Activated T-helper 2 cell treated with anti-CD3 and anti-CD28 coated beads, Interferon-gamma antibody, Interleukin-2, Interleukin-4, amounts not matched to agents 10 μg/mL and 5 μg/mL and 100 μg/mL, durations not matched to agents 14 hours and 24 hours and 36 hours (primary cell): ENCODE data around the gene ERG28. TPM values are rescaled to one million over a fixed set of nuclear protein-coding genes. Genes with fewer than 3 reads are reported as not detected.

Experiments used
- DNase-seq: peaks from one replicate; pipeline ENCODE4 v3.0.0; 2021; ENCODE audit warnings: low spot score
- H3K27ac Mint-ChIP-seq: one replicate; pipeline ENCODE4 v1.8.0; 2021; ENCODE audit warnings: mixed read lengths
- H3K27me3 Mint-ChIP-seq: one replicate; pipeline ENCODE4 v1.8.0; 2021; ENCODE audit warnings: low read depth, mixed read lengths
- H3K36me3 Mint-ChIP-seq: one replicate; pipeline ENCODE4 v1.8.0; 2021; ENCODE audit warnings: low read depth, mixed read lengths
- H3K4me1 Mint-ChIP-seq: one replicate; pipeline ENCODE4 v1.8.0; 2021; ENCODE audit warnings: low read depth, mixed read lengths
- H3K4me3 Mint-ChIP-seq: one replicate; pipeline ENCODE4 v1.8.0; 2021; ENCODE audit warnings: low read depth, mild to moderate bottlenecking, moderate library complexity, mixed read lengths
- H3K9me3 Mint-ChIP-seq: one replicate; pipeline ENCODE4 v1.8.0; 2021; ENCODE audit warnings: mixed read lengths
- intact Hi-C: fragments of 100-400 bp; cut with micrococcal nuclease; formaldehyde crosslinking; loops from one replicate; pipeline ENCODE4 v1.15.1; 2023
- total RNA-seq: library from RNA; stranded (reverse); gene quantifications from 2 replicates; pipeline ENCODE4 v1.2.3, GENCODE V29; 2022

ERG28 gene
- total RNA-seq, 1 donor from 2014 or later: 20.3 TPM

DNA sequence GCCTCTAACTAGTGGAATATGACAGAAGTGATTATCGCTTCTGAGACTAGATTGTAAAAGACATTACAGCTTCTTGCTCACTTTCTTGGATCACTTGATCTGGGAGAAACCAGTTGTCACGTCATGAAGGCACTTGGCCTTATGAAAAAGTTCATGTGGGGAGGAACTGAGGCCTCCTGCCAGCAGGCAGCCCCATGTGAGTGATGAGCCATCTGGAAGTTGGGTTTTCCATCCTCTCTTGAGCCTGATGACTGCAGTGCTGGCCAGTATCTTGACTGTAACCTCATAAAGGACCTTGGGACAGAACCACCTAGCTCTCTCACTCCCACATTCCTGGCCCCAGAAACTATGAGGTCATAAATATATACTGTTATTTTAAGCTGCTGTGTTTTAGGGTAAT lies 28.3 kb upstream of the ERG28 start:
- intact Hi-C loops: no loop called here
- Mint-ChIP-seq H3K36me3 (peaks cover 35% of the 10 kb centered on the region), H3K27me3 (no peaks in the 10 kb centered on the region), H3K4me1 (peaks cover 8% of the 10 kb centered on the region), H3K9me3 (no peaks in the 10 kb centered on the region), H3K4me3 (no peak overlapping the region), H3K27ac (no peak overlapping the region)
- DNase-seq: no peak

DNA sequence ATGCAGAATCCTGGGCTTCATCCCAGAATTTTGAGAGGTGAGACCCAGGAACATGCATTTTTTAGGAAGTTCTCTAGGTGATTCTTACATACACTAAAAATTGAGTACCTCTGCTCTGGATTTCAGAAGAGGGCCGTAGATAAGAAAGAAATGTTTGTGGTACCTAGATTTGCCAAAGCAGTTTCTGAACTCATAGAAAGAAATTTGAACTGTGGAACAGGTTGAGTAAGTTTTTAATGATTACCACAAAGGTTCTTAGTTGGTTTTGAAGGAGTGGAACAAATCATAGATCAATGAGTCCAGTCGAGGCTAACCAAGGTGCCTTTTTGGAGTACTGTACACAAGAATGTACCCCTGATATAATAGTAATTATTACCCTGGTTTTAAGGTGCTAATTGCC lies 25.2 kb upstream of the ERG28 start:
- intact Hi-C loops: no loop called here
- Mint-ChIP-seq H3K27me3 (no peaks in the 10 kb centered on the region), H3K4me1 (peaks cover 8% of the 10 kb centered on the region), H3K36me3 (peaks cover 32% of the 10 kb centered on the region), H3K27ac (no peak overlapping the region), H3K9me3 (no peaks in the 10 kb centered on the region), H3K4me3 (no peak overlapping the region)
- DNase-seq: no peak

DNA sequence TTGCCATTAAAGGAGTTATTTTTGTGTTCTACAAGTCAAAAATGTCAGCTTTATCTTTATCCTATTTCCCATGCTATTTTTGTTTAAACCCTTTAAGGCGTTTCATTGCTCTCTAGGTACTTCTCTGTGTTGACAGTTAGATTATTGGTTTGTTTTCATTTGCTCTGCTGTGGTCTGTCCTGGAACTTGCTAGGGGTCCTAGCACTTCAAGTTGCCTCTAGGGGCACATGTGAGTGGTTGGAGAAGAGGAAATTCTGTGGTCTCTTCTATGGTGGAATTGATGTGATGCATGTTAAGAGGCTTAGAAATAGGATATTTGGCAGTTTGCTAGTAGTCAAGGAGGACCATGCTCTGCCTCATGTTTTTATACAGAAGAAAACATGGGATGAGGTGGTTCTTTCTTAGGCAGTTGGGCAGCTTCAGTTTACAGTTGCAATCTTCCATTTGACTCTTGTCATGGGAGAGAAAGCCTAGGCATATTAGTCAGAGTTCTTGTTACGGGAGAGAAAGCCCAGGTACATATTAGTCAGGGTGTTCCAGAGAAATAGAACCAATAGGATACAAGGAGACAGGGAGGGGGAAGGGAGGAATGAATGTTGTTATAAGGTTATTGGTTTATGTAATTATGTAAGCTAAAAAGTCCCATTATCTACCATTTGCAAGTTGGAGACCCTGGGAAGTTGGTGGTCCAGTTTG lies 14.7 kb upstream of the ERG28 start:
- Mint-ChIP-seq H3K4me1 (peaks cover 18% of the 10 kb centered on the region), H3K36me3 (peaks cover 44% of the 10 kb centered on the region), H3K4me3 (no peak overlapping the region), H3K9me3 (no peaks in the 10 kb centered on the region), H3K27ac (no peak overlapping the region), H3K27me3 (no peaks in the 10 kb centered on the region)
- no peak for DNase-seq
- intact Hi-C loops: no loop called here

DNA sequence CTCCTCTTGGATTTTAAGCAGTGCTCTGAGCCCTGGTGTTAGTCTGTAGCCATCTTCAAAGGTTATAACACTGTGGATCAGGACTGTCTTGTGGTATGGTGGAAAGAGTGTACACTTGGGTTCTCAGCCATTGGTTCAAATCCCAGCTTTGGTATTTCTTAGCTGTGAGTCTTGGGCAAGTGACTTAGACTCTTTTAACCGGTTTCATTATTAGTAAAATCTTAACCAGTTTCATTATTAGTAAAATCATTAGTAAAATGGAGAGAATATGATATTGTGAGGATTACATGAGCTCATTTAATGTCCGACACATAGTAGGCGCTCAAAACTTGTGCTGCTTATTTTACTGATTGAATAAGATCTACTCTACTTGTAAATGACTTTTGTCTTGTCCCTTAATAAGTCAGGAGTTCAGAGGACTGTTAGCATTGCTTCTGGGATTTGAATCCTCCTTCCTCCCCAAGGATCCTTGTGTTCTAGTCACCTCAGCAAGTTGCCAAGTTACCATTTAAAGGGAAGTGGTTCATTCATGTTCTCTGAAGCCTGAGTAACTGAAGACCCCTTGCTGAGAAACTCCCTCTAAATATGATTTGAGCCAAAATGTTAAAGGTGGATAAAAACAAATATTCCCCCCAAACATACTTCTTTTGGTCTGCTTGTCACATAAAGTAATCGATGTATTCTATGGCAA lies 12.8 kb upstream of the ERG28 start:
- Mint-ChIP-seq H3K9me3 (no peaks in the 10 kb centered on the region), H3K4me3 (no peak overlapping the region), H3K27me3 (no peaks in the 10 kb centered on the region), H3K27ac (peak overlapping the region; percentile 77), H3K4me1 (peaks cover 18% of the 10 kb centered on the region), H3K36me3 (peaks cover 58% of the 10 kb centered on the region)
- no peak for DNase-seq
- intact Hi-C loops: no loop called here

DNA sequence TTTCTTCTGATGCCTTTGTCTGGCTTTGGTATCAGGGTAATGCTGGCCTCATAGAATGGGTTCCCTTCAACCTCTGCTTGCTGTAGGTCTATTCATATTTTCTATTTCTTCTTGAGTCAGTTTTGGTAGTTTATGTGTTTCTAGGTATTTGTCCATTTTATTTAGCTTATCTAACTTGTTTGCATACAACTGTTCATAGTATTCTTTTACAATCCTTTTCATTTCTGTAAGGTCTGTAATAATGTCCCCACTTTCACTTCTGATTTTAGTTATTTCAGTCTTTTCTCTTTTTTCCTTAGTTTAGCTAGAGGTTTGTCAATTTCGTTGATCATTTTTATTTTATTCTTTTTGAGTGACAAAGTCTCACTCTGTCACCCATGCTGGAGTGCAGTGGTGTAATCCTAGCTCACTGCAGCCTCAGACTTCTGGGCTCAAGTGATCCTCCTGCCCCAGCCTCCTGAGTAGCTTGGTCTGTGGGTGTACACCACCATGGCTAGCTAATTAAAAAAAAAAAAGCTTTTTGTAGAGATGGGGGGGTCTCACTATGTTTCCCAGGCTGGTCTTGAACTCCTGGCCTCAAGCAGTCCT lies 12.0 kb upstream of the ERG28 start:
- Mint-ChIP-seq H3K4me1 (peaks cover 18% of the 10 kb centered on the region), H3K9me3 (no peaks in the 10 kb centered on the region), H3K4me3 (no peak overlapping the region), H3K27me3 (no peaks in the 10 kb centered on the region), H3K27ac (no peak overlapping the region), H3K36me3 (peaks cover 61% of the 10 kb centered on the region)
- DNase-seq: no peak
- intact Hi-C loops: no loop called here

DNA sequence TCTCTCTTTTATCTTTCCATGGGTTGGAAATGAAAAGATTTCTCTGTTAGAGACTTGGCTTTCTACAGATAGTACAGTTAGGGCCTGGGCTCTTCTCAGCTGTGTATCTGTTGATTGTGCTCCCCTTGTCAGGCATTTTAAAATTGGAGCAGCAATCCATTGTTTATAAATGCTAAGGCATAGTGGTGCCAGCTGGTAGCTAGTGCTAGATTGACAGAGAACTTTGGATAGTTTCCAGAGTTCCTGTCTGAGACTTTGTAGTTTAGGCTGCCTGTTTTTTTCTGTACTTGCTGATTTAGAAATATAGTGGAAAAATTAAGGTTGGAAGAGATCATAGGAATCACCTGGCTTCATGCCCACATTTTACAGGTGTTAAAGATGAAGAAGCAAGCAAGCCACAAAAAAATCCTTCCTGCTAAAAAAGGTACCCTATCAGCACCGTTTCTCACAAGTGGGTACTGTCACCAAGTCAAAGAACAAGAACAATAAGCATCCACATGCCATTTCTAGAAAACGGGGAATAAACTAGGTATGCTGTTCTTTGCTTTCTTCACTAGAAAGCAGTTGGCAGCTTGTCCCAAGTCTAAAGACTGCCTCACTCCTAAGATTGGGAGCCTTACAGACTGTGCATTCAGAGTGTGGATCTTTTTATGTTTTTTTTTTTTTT lies 6.6 kb upstream of the ERG28 start:
- intact Hi-C loops: loop anchor here (10.0 kb wide), 1 partner anchor 902 kb away; the partner anchor contains the start of gene YLPM1
- Mint-ChIP-seq H3K36me3 (peaks cover 48% of the 10 kb centered on the region), H3K9me3 (no peaks in the 10 kb centered on the region), H3K27me3 (no peaks in the 10 kb centered on the region), H3K27ac (no peak overlapping the region), H3K4me1 (peaks cover 9% of the 10 kb centered on the region), H3K4me3 (no peak overlapping the region)
- no peak for DNase-seq

DNA sequence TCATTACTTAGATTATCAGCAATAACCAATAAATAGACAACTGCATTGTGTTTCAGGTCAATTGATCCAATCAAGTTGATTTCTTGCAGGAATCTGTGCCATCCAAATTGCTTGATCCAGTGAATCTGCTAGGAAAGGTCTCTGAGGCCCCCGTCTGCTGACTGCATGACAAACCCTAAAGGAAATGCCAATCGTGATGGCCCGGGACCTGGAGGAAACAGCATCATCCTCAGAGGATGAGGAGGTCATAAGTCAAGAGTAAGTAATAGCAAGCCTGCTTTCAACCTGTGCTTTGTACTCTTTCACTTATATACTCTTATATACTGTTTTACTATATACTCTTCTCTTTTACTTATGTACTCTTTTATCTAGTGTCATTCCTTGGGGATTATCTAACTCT lies 2.3 kb upstream of the ERG28 start:
- Mint-ChIP-seq H3K4me1 (peaks cover 25% of the 10 kb centered on the region), H3K36me3 (peaks cover 16% of the 10 kb centered on the region)

DNA sequence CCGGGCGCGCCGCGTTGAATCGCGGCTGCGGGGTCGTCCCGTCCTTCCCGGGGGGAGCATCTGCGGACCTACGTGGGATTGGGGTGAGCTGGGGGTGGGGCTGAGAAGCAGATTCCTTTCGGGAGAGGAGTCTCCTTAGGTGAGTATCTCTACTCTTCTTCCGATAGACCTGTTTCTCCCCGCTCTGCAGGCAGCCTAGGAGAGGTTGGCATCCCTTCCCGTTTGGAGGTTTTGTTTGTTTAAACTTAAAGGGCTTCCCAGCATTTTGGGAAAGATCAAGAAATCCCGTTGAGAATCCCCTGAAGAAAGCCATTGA lies 781 bp upstream of the ERG28 start:
- intact Hi-C loops: loop anchor here (2.0 to 10.0 kb wide), 3 partner anchors 165 to 897 kb away; partner anchors contain the start of genes NEK9 and YLPM1
- peak overlapping the region; percentile 93 for H3K27ac Mint-ChIP-seq

More for the DNA sequence above, 2.3 kb upstream of the ERG28 start:
- H3K27ac Mint-ChIP-seq: no peak overlapping the region
- intact Hi-C loops: loop anchor here (5.0 to 10.0 kb wide), 2 partner anchors 536 to 898 kb away; partner anchors contain the start of genes NEK9 and YLPM1
- no peak for DNase-seq
- no peaks in the 10 kb centered on the region for H3K9me3 Mint-ChIP-seq
- H3K27me3 Mint-ChIP-seq: no peaks in the 10 kb centered on the region
- peak overlapping the region; percentile 31 for H3K4me3 Mint-ChIP-seq

DNA sequence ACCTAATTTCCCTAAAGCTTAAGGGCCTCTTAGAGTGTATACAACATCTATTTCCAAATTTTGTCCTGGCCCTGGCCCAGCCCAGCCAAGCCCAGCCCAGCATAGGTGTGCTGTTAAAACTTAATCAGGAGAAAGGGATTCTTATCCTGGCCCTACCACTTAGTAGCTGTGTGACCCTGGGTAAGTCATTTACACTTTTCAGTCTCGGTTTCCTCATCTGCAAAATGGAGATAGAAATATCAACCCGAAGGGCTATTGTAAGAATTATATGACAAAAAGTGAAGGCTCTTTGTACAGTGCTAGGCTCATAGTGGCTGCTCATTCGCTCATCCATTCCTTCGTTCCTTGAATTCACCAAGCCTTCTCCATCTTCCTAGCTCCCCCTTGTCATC lies 442 bp downstream of the ERG28 start:
- Mint-ChIP-seq H3K9me3 (no peaks in the 10 kb centered on the region), H3K36me3 (peaks cover 25% of the 10 kb centered on the region), H3K4me1 (peaks cover 29% of the 10 kb centered on the region), H3K4me3 (peak overlapping the region; percentile 98), H3K27me3 (no peaks in the 10 kb centered on the region), H3K27ac (peak overlapping the region; percentile 93)
- DNase-seq: no peak
- intact Hi-C loops: loop anchor here (2.0 to 10.0 kb wide), 3 partner anchors 163 to 895 kb away; partner anchors contain the start of genes NEK9 and YLPM1

More for the DNA sequence above, 781 bp upstream of the ERG28 start:
- Mint-ChIP-seq H3K27me3 (no peaks in the 10 kb centered on the region), H3K4me3 (peak overlapping the region; percentile 98), H3K36me3 (peaks cover 17% of the 10 kb centered on the region), H3K4me1 (peaks cover 29% of the 10 kb centered on the region), H3K9me3 (no peaks in the 10 kb centered on the region)
- no peak for DNase-seq

DNA sequence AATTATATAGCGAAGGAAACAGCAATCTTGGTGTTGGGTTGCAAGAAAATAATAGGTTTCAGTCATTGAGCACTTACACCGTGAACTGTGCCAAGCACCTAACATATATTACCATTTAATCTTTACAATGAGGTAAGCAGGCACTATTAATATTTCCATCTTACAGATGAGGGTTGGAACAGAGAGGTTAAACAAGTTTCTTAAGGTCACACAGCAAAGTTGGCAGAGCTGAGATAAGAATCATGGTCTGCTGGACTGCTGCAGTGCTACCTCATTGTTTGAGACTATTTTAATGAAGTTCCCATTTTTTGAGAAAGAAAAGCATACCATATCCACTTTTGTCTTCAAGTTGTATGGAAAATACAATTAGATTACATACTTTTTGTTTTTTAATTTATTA lies 1.7 kb downstream of the ERG28 start:
- Mint-ChIP-seq H3K36me3 (peaks cover 27% of the 10 kb centered on the region), H3K9me3 (no peaks in the 10 kb centered on the region), H3K4me1 (peaks cover 31% of the 10 kb centered on the region), H3K27me3 (no peaks in the 10 kb centered on the region), H3K27ac (no peak overlapping the region), H3K4me3 (no peak overlapping the region)
- intact Hi-C loops: no loop called here
- DNase-seq: no peak

DNA sequence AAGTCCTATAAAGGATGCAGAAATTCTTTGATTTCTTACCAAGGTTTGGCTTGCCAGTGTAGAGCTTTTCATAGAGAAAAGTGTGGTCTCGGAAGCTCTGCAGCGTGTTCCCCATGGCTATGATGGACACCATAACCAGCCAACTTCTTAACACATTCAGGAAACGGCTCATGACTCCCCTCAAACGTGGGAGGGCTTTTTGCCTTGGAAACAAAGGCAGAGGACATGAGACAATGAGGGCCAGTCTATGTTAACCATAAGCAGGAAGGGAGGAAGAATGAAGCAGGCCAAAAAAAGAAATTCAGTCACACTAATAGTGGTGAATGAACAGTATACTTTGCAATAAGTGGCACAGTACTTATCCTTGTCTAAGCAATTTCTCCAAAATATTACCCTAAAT lies 3.3 kb downstream of the ERG28 start:
- Mint-ChIP-seq H3K36me3 (peaks cover 37% of the 10 kb centered on the region), H3K4me3 (no peak overlapping the region), H3K9me3 (no peaks in the 10 kb centered on the region), H3K4me1 (peaks cover 28% of the 10 kb centered on the region), H3K27ac (peak overlapping the region; percentile 66), H3K27me3 (no peaks in the 10 kb centered on the region)
- DNase-seq: no peak
- intact Hi-C loops: no loop called here

DNA sequence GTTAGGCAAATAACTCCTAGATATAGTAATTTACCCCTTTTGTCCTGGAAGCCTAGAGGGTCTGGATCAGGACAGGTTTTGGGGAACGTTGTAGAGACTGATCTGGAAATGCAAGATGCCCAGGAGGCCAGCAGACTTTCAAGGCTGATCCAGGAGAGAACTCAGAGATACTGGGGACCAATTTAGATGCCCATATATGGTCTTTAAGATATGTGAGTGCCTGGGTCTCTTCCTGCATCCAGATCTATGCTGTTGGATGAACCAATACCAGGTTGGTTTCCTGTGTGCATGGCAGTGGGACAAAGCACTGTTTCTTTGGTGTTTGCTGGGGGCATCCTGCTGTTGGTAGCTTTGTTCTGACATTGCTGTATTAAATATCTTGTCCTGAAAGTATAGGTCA lies 5.4 kb downstream of the ERG28 start:
- no peak overlapping the region for H3K4me3 Mint-ChIP-seq
- DNase-seq: no peak
- H3K9me3 Mint-ChIP-seq: no peaks in the 10 kb centered on the region
- no peaks in the 10 kb centered on the region for H3K27me3 Mint-ChIP-seq
- peaks cover 19% of the 10 kb centered on the region for H3K4me1 Mint-ChIP-seq
- H3K36me3 Mint-ChIP-seq: peaks cover 55% of the 10 kb centered on the region
- H3K27ac Mint-ChIP-seq: no peak overlapping the region
- intact Hi-C loops: no loop called here
